ENCODE measurements around the gene STPG3.

STPG3 gene

GRCh38 chr9:137302449-137303150 is 51.5 kb downstream of the STPG3 start:
- peak overlapping the region; percentile 34; the same call in 1 of the 2 replicates for H3K4me3 ChIP-seq (ENCODE audit: low read depth, low read length)
- TF ChIP-seq CTCF (IDR thresholded peaks at IDR 0.05; ENCODE audit: insufficient read depth, low read depth, low read length, missing control alignments) = peak; percentile 40
- DNase-seq (ENCODE audit: low read depth) = no peak
